ENCODE measurements around the gene PIGK. TPM values are rescaled to one million over a fixed set of nuclear protein-coding genes. Genes with fewer than 3 reads are reported as not detected.

Gene PIGK
- total RNA-seq (2014; rRNA removed; shearing (Covaris generic)) (55.3 and 60.0 TPM in 2 replicates), polyA plus RNA-seq (2016; fragmentation: Nextera tagmentation; extraction: Ambion mirVana) (79.2 and 79.8 TPM in 2 replicates)

DNA sequence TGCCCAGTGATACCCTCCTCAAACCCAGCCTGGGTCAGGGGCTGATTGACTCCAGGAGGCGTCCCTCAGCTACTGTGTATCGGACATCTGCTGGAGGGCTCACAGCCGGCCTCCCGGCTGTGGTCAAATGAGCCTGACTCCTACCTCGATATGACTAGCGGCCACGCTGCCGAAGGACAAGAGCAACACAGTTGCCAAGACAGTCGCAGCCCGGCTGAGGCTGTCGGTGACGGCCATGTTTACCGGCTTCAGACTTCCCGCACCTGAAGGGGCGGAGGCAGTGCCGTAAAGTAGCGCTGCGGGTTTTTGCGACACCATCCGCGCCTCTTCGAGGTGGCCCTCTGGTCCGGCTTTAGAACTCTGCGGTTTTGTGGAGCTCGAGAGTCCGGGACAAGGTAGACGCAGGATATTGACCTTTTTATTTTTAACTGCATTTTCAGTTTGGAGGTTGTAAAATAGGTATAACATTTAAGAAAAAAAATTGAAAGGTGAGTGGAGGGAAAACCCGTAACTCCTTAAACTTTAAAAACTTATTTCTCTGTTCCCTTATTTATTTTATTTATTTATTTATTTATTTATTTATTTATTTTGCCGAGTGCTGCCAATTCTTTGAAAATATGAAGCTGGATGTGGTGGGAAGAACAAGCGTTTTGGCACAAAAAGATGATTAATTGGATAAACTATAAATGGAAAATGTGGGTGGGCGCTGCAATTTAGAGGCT lies at the start of gene PIGK:
Gene PIGK, minus strand, starts transcription at position 265 of the 722 bp plus-strand sequence. Its CDS starts 28 bp downstream, at position 237.
- in situ Hi-C loops (cut with MboI), result no loop called here
- Histone ChIP-seq H3K9me2 (ENCODE audit: insufficient read depth) (no peaks in the 10 kb centered on the region), H3K4me3 (peak within 1 kb of the TSS; percentile 85), H4K20me1 (ENCODE audit: insufficient read depth) (no peaks in the 10 kb centered on the region), H3K4me1 (ENCODE audit: insufficient read depth) (peaks cover 18% of the 10 kb centered on the region), H3K79me2 (ENCODE audit: insufficient read depth) (peaks cover 37% of the 10 kb centered on the region), H3K9me3 (ENCODE audit: low read depth) (no peaks in the 10 kb centered on the region), H3K27ac (peak within 1 kb of the TSS; percentile 46), H3K27me3 (replicated peaks; ENCODE audit: insufficient read depth) (no peaks in the 10 kb centered on the region), H3F3A (ENCODE audit: insufficient read depth) (peaks cover 7% of the 10 kb centered on the region; the same call in 1 of the 2 replicates), H3K4me2 (ENCODE audit: unreplicated experiment) (peak within 1 kb of the TSS; percentile 92), H3K9ac (peak within 1 kb of the TSS; percentile 77), H3K36me3 (ENCODE audit: low read depth) (no peaks in the 10 kb centered on the region), H2AFZ (peak within 1 kb of the TSS; percentile 98)
- 0 to 1% methylated on average over 31 of the region's 31 CpGs for WGBS, 2 experiments (ENCODE audit: low coverage in 1 of 2, low lambda C conversion rate in 2 of 2, missing lambda C conversion rate in 2 of 2)
- no peak for TF ChIP-seq EZH2 (IDR thresholded peaks at IDR 0.05; ENCODE audit: insufficient read depth, poor library complexity, severe bottlenecking)
- no peak for TF ChIP-seq EZH2phosphoT487 (IDR thresholded peaks at IDR 0.05; ENCODE audit: insufficient read depth, low read depth)
- DNase-seq, result peak; percentile 94

DNA sequence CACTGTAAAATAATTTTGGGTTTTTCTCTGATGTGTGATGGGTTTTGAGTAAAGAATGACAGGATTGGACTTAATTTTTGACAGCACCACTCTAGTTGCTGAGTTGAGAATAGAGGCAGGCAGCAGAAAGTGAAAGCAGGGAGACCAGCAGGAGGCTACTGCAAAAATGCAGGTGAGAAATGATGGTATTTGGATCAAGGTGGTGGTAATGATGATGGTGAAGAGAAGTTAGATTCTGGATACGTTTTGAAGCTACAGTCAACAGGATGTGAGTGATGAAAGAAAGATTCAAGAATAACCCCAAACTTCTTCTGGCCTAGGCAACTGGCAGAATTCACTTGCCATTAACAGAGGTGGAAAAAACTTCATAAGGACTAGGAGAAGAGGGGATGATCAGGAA lies 47.8 kb upstream of the PIGK start:
- WGBS, 2 experiments (ENCODE audit: low coverage in 1 of 2, low lambda C conversion rate in 2 of 2, missing lambda C conversion rate in 2 of 2), result 68 to 75% methylated on average over 1 of the region's 1 CpG
- Histone ChIP-seq H3K4me3 (no peak overlapping the region), H3K4me2 (ENCODE audit: unreplicated experiment) (no peak overlapping the region), H3K9ac (no peak overlapping the region), H3F3A (ENCODE audit: insufficient read depth) (peaks cover 13% of the 10 kb centered on the region; the same call in 1 of the 2 replicates), H3K27ac (no peak overlapping the region), H3K27me3 (replicated peaks; ENCODE audit: insufficient read depth) (no peaks in the 10 kb centered on the region), H3K4me1 (ENCODE audit: insufficient read depth) (peaks cover 11% of the 10 kb centered on the region; the same call in 1 of the 2 replicates), H3K79me2 (ENCODE audit: insufficient read depth) (no peaks in the 10 kb centered on the region), H3K9me3 (ENCODE audit: low read depth) (no peaks in the 10 kb centered on the region), H4K20me1 (ENCODE audit: insufficient read depth) (no peaks in the 10 kb centered on the region), H3K36me3 (ENCODE audit: low read depth) (no peaks in the 10 kb centered on the region), H2AFZ (no peak overlapping the region), H3K9me2 (ENCODE audit: insufficient read depth) (no peaks in the 10 kb centered on the region)
- no peak for DNase-seq
- in situ Hi-C loops (cut with MboI), result no loop called here
- TF ChIP-seq EZH2phosphoT487 (IDR thresholded peaks at IDR 0.05; ENCODE audit: insufficient read depth, low read depth), result no peak
- TF ChIP-seq EZH2 (IDR thresholded peaks at IDR 0.05; ENCODE audit: insufficient read depth, poor library complexity, severe bottlenecking), result no peak

DNA sequence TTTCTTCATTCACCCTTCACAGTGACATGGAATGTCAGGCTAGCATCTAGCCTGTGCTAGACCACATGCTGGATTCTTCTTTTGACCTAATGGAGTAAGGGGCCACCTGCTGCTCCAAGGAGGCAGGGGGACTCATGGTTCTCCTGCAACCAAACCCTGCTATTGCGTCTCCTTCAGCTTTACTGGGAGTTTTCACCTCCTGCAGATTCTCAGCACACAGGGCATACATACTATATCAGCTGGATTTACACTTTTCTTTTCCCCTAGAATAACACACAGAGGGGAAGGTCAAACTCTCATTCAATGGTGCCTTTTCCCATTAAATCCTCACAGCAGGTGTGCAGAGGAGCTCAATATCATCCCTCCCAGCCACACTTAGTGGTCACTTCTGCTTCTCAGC lies 46.0 kb upstream of the PIGK start:
- no peaks in the 10 kb centered on the region for H4K20me1 ChIP-seq (ENCODE audit: insufficient read depth)
- no peak overlapping the region for H3K9ac ChIP-seq
- DNase-seq, result no peak
- TF ChIP-seq EZH2phosphoT487 (IDR thresholded peaks at IDR 0.05; ENCODE audit: insufficient read depth, low read depth) (no peak), EZH2 (IDR thresholded peaks at IDR 0.05; ENCODE audit: insufficient read depth, poor library complexity, severe bottlenecking) (no peak)
- 73 to 79% methylated on average over 1 of the region's 1 CpG for WGBS, 2 experiments (ENCODE audit: low coverage in 1 of 2, low lambda C conversion rate in 2 of 2, missing lambda C conversion rate in 2 of 2)
- H3K4me2 ChIP-seq (ENCODE audit: unreplicated experiment), result no peak overlapping the region
- no peaks in the 10 kb centered on the region for H3K9me2 ChIP-seq (ENCODE audit: insufficient read depth)
- no peak overlapping the region for H3K27ac ChIP-seq
- no peaks in the 10 kb centered on the region for H3K79me2 ChIP-seq (ENCODE audit: insufficient read depth)
- in situ Hi-C loops (cut with MboI), result no loop called here
- no peaks in the 10 kb centered on the region for H3K9me3 ChIP-seq (ENCODE audit: low read depth)
- H3K27me3 ChIP-seq (replicated peaks; ENCODE audit: insufficient read depth), result no peaks in the 10 kb centered on the region
- H3K4me3 ChIP-seq, result no peak overlapping the region
- H2AFZ ChIP-seq, result no peak overlapping the region
- H3K4me1 ChIP-seq (ENCODE audit: insufficient read depth), result no peaks in the 10 kb centered on the region
- no peaks in the 10 kb centered on the region for H3F3A ChIP-seq (ENCODE audit: insufficient read depth)
- H3K36me3 ChIP-seq (ENCODE audit: low read depth), result no peaks in the 10 kb centered on the region

DNA sequence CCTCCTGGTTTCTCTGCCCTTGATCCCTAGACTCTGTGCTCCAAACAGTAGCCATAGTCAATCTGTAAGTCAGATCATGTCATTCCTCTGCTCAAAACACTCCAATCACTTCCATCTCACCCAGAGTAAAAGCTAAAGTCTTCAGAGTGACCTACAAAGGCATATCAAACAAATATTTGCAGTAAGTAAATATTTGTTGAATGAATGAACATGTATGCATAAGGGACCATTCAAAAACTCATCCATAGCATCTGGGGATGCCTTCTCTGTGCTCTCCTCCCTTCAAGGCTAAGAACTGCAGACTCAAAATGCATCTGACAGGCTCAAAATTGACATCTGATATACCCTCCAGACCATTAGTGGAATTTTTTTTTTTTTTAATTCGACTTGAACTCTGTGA lies 44.5 kb upstream of the PIGK start:
- Histone ChIP-seq H3K9me2 (ENCODE audit: insufficient read depth) (no peaks in the 10 kb centered on the region), H3K4me3 (no peak overlapping the region), H2AFZ (no peak overlapping the region), H3K4me2 (ENCODE audit: unreplicated experiment) (no peak overlapping the region), H4K20me1 (ENCODE audit: insufficient read depth) (no peaks in the 10 kb centered on the region), H3K9ac (no peak overlapping the region), H3F3A (ENCODE audit: insufficient read depth) (no peaks in the 10 kb centered on the region), H3K79me2 (ENCODE audit: insufficient read depth) (no peaks in the 10 kb centered on the region), H3K27me3 (replicated peaks; ENCODE audit: insufficient read depth) (no peaks in the 10 kb centered on the region), H3K4me1 (ENCODE audit: insufficient read depth) (no peaks in the 10 kb centered on the region), H3K36me3 (ENCODE audit: low read depth) (no peaks in the 10 kb centered on the region), H3K9me3 (ENCODE audit: low read depth) (no peaks in the 10 kb centered on the region), H3K27ac (no peak overlapping the region)
- in situ Hi-C loops (cut with MboI), result no loop called here
- TF ChIP-seq EZH2 (IDR thresholded peaks at IDR 0.05; ENCODE audit: insufficient read depth, poor library complexity, severe bottlenecking) (no peak), EZH2phosphoT487 (IDR thresholded peaks at IDR 0.05; ENCODE audit: insufficient read depth, low read depth) (no peak)
- WGBS, 2 experiments (ENCODE audit: low coverage in 1 of 2, low lambda C conversion rate in 2 of 2, missing lambda C conversion rate in 2 of 2), result 34 to 53% methylated on average over 1 of the region's 1 CpG
- DNase-seq, result no peak

All from GM23248 (cell line).